ENCODE results near the gene FHOD3. TPM values are rescaled to one million over a fixed set of nuclear protein-coding genes. Genes with fewer than 3 reads are reported as not detected.
A peak's percentile ranks its signal among the peaks of the same experiment; 100 is the strongest.

Gene FHOD3
- total RNA-seq, 1 experiment from 2014 or later: 22.7 TPM

GRCh38 chr18:36572135-36572856 lies 274.8 kb downstream of the FHOD3 start:
- Histone ChIP-seq H3K4me1 (ENCODE audit: control insufficient read depth, insufficient read depth, low read length) (peaks cover 8% of the 10 kb centered on the region; the same call in 1 of the 2 replicates), H3K36me3 (ENCODE audit: control insufficient read depth, insufficient read depth, low read length) (no peaks in the 10 kb centered on the region), H3K27ac (ENCODE audit: low read length) (peak overlapping the region; percentile 9; the same call in 1 of the 2 replicates), H3K9me3 (ENCODE audit: control insufficient read depth, insufficient read depth, low read depth, low read length) (no peaks in the 10 kb centered on the region), H3K4me3 (ENCODE audit: low read depth in 2 of 2, low read length in 2 of 2) (no peak overlapping the region), H3K27me3 (ENCODE audit: control insufficient read depth, insufficient read depth, low read length) (no peaks in the 10 kb centered on the region)
- in situ Hi-C loops (cut with HindIII; ENCODE audit: low pct_unique_long_range_greater_than_20kb, low sequenced_read_pairs): no loop called here
- BruUV-seq (replicated peaks): no TSS peak
- ChIA-PET CTCF (interaction anchor here (0.7 to 1.2 kb wide), 3 partner anchors 185 to 648 kb away, joined by 3 to 4 read pairs (median 4); no protein-coding TSS in a partner anchor), POLR2A (no interaction called here)
- peak; percentile 46 for DNase-seq (ENCODE audit: low read depth, low spot score)
- intact Hi-C loops (cut with micrococcal nuclease; ENCODE audit: unreplicated experiment): loop anchor here (2.0 kb wide), 1 partner anchor 275 kb away; the partner anchor contains the start of gene FHOD3
- peak; percentile 81 for TF ChIP-seq CTCF (IDR thresholded peaks at IDR 0.05)
- no peak for TF ChIP-seq TCF7L2 (IDR thresholded peaks at IDR 0.05; ENCODE audit: low read depth, low read length)
- no peak for TF ChIP-seq POLR2AphosphoS5 (IDR thresholded peaks at IDR 0.05; ENCODE audit: low read depth, low read length)
- TF ChIP-seq REST (IDR thresholded peaks at IDR 0.05; ENCODE audit: insufficient read depth in 1 of 2, low read depth in 2 of 2, low read length in 1 of 2): no peak
- ATAC-seq: peak; percentile 88

GRCh38 chr18:36576339-36576738 lies 278.8 kb downstream of the FHOD3 start:
- no peak for DNase-seq (ENCODE audit: low read depth, low spot score)
- TF ChIP-seq POLR2AphosphoS5 (IDR thresholded peaks at IDR 0.05; ENCODE audit: low read depth, low read length): no peak
- TF ChIP-seq REST (IDR thresholded peaks at IDR 0.05; ENCODE audit: insufficient read depth in 1 of 2, low read depth in 2 of 2, low read length in 1 of 2): no peak
- no peak for TF ChIP-seq CTCF (IDR thresholded peaks at IDR 0.05)
- in situ Hi-C loops (cut with HindIII; ENCODE audit: low pct_unique_long_range_greater_than_20kb, low sequenced_read_pairs) (no loop called here), intact Hi-C loops (cut with micrococcal nuclease; ENCODE audit: unreplicated experiment) (no loop called here)
- no peak for ATAC-seq
- no peaks in the 10 kb centered on the region for H3K27me3 ChIP-seq (ENCODE audit: control insufficient read depth, insufficient read depth, low read length)
- H3K36me3 ChIP-seq (ENCODE audit: control insufficient read depth, insufficient read depth, low read length): no peaks in the 10 kb centered on the region
- no peak overlapping the region for H3K4me3 ChIP-seq (ENCODE audit: low read depth in 2 of 2, low read length in 2 of 2)
- H3K4me1 ChIP-seq (ENCODE audit: control insufficient read depth, insufficient read depth, low read length): peaks cover 8% of the 10 kb centered on the region; the same call in 1 of the 2 replicates
- ChIA-PET POLR2A (no interaction called here), CTCF (no interaction called here)
- H3K9me3 ChIP-seq (ENCODE audit: control insufficient read depth, insufficient read depth, low read depth, low read length): no peaks in the 10 kb centered on the region
- H3K27ac ChIP-seq (ENCODE audit: low read length): no peak overlapping the region
- BruUV-seq (replicated peaks): no TSS peak

All from Panc1 (cell line).